Measurements from ENCODE around the gene HPCAL1.

The HPCAL1 gene

GRCh38 chr2:10281891-10282290 is 20.8 kb upstream of the HPCAL1 start:
- H3K4me3 ChIP-seq (ENCODE audit: low read depth, low read length) = no peak overlapping the region
- TF ChIP-seq, protein P1, sequence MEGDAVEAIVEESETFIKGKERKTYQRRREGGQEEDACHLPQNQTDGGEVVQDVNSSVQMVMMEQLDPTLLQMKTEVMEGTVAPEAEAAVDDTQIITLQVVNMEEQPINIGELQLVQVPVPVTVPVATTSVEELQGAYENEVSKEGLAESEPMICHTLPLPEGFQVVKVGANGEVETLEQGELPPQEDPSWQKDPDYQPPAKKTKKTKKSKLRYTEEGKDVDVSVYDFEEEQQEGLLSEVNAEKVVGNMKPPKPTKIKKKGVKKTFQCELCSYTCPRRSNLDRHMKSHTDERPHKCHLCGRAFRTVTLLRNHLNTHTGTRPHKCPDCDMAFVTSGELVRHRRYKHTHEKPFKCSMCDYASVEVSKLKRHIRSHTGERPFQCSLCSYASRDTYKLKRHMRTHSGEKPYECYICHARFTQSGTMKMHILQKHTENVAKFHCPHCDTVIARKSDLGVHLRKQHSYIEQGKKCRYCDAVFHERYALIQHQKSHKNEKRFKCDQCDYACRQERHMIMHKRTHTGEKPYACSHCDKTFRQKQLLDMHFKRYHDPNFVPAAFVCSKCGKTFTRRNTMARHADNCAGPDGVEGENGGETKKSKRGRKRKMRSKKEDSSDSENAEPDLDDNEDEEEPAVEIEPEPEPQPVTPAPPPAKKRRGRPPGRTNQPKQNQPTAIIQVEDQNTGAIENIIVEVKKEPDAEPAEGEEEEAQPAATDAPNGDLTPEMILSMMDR (IDR thresholded peaks at IDR 0.05; ENCODE audit: low read depth, low read length) = no peak

GRCh38 chr2:10282611-10283105 is 20.0 kb upstream of the HPCAL1 start:
- no peak overlapping the region for H3K4me3 ChIP-seq (ENCODE audit: low read depth, low read length)
- TF ChIP-seq, protein P1 (IDR thresholded peaks at IDR 0.05; ENCODE audit: low read depth, low read length) = no peak

- H3K4me3 ChIP-seq (ENCODE audit: low read depth, low read length) = no peak overlapping the region
- TF ChIP-seq, protein P1 (IDR thresholded peaks at IDR 0.05; ENCODE audit: low read depth, low read length) = no peak
Measured at GRCh38 chr2:10283106-10284062, 19.3 kb upstream of the HPCAL1 start.

- H3K4me3 ChIP-seq (ENCODE audit: low read depth, low read length) = no peak overlapping the region
- TF ChIP-seq, protein P1 (IDR thresholded peaks at IDR 0.05; ENCODE audit: low read depth, low read length) = no peak
Measured at GRCh38 chr2:10284108-10284870, 18.4 kb upstream of the HPCAL1 start.

- TF ChIP-seq, protein P1 (IDR thresholded peaks at IDR 0.05; ENCODE audit: low read depth, low read length) = no peak
- H3K4me3 ChIP-seq (ENCODE audit: low read depth, low read length) = no peak overlapping the region
Measured at GRCh38 chr2:10285191-10285555, 17.5 kb upstream of the HPCAL1 start.

GRCh38 chr2:10285556-10286198 is 17.0 kb upstream of the HPCAL1 start:
- TF ChIP-seq, protein P1 (IDR thresholded peaks at IDR 0.05; ENCODE audit: low read depth, low read length) = no peak
- no peak overlapping the region for H3K4me3 ChIP-seq (ENCODE audit: low read depth, low read length)

Measured in WI38 (cell line).